DOHH2 (cell line): ENCODE data around the gene FPR2.

ENCODE experiments used
- H3F3A ChIP-seq: fragments of 200-600 bp; sonication (generic), shearing (Covaris generic); 2 replicates; pipeline ENCODE4 v1.6.0; 2016; ENCODE audit warnings: antibody characterized with exemption, mild to moderate bottlenecking; ENCODE audit not compliant: control insufficient read depth, insufficient read depth
- H3K27ac ChIP-seq: fragments of 200-600 bp; sonication (generic); 2 replicates; pipeline ENCODE4 v1.5.1; 2014; ENCODE audit warnings: low read depth, mild to moderate bottlenecking, low read length, moderate library complexity
- H3K27me3 ChIP-seq: fragments of 200-600 bp; sonication (generic); 2 replicates; pipeline ENCODE4 v1.6.1; 2014; ENCODE audit warnings: mild to moderate bottlenecking, low read length, mixed read lengths; ENCODE audit not compliant: control insufficient read depth
- H3K36me3 ChIP-seq: fragments of 200-600 bp; sonication (generic); 2 replicates; pipeline ENCODE4 v1.6.1; 2014; ENCODE audit warnings: mild to moderate bottlenecking, low read length, moderate library complexity, mixed read lengths; ENCODE audit not compliant: control insufficient read depth
- H3K4me1 ChIP-seq: fragments of 200-600 bp; sonication (generic); 2 replicates; pipeline ENCODE4 v1.6.1; 2014; ENCODE audit warnings: mild to moderate bottlenecking, low read length, mixed read lengths; ENCODE audit not compliant: control insufficient read depth
- H3K4me2 ChIP-seq: fragments of 200-600 bp; sonication (generic); 2 replicates; pipeline ENCODE4 v1.6.0; 2014; ENCODE audit warnings: mild to moderate bottlenecking, low read length, moderate library complexity
- H3K4me3 ChIP-seq: fragments of 200-600 bp; sonication (generic); 2 replicates; pipeline ENCODE4 v1.5.1; 2014; ENCODE audit warnings: mild to moderate bottlenecking, low read length, mixed read lengths
- H3K79me2 ChIP-seq: fragments of 200-600 bp; sonication (generic); 2 replicates; pipeline ENCODE4 v1.6.1; 2014; ENCODE audit warnings: mild to moderate bottlenecking, low read length, mixed read lengths; ENCODE audit not compliant: control insufficient read depth
- H3K9me2 ChIP-seq: fragments of 200-600 bp; sonication (generic); replicated peaks from 2 replicates; pipeline ENCODE4 v1.6.1; 2014; ENCODE audit warnings: mild to moderate bottlenecking, low read length, mixed read lengths; ENCODE audit not compliant: control insufficient read depth
- H3K9me3 ChIP-seq: fragments of 200-600 bp; sonication (generic); 2 replicates; pipeline ENCODE4 v1.6.1; 2014; ENCODE audit warnings: antibody characterized with exemption, low read length, mixed read lengths; ENCODE audit not compliant: control insufficient read depth, insufficient read depth
- H4K20me1 ChIP-seq: fragments of 200-600 bp; sonication (generic); 2 replicates; pipeline ENCODE4 v1.6.0; 2014; ENCODE audit warnings: low read depth, mild to moderate bottlenecking, antibody characterized with exemption, low read length, moderate library complexity; ENCODE audit not compliant: control insufficient read depth, insufficient read depth
- CTCF ChIP-seq: fragments of 200-600 bp; sonication (generic); IDR thresholded peaks from one replicate; pipeline ENCODE4 v1.5.1; 2014; ENCODE audit warnings: antibody characterized with exemption, mild to moderate bottlenecking, low read depth, low read length; ENCODE audit not compliant: poor library complexity, severe bottlenecking
- EZH2phosphoT487 ChIP-seq: fragments of 200-600 bp; sonication (generic); IDR thresholded peaks from 2 replicates; pipeline ENCODE4 v1.6.1; 2017; ENCODE audit warnings: borderline replicate concordance, mild to moderate bottlenecking, antibody characterized with exemption, low read length, moderate library complexity, mixed read lengths

Gene FPR2

DNA sequence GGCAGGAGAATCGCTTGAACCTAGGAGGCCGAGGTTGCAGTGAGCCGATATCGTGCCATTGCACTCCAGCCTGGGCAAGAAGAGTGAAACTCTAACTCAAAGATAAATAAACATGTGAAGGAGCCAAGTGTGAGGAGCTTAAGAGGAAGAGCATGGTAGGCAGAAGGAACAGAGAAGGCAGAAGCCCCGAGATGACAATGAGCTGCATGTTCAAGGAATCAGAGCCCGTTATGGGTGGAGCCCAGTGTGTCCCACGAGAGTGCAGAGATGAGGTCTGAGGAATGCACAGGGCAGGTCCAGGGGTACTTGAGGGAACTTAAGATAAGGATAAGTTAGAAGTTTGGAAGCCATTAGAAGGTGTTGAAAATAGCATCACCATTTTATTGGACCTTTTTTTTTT lies 716 bp downstream of the FPR2 start:
- Histone ChIP-seq H3K4me2 (no peak overlapping the region), H3K36me3 (no peaks in the 10 kb centered on the region), H4K20me1 (no peaks in the 10 kb centered on the region), H3K4me1 (no peaks in the 10 kb centered on the region), H3K27ac (no peak overlapping the region), H3K27me3 (no peaks in the 10 kb centered on the region), H3K9me2 (no peaks in the 10 kb centered on the region), H3K9me3 (peaks cover 2% of the 10 kb centered on the region; the same call in 1 of the 2 replicates), H3F3A (no peaks in the 10 kb centered on the region), H3K4me3 (no peak overlapping the region), H3K79me2 (no peaks in the 10 kb centered on the region)
- TF ChIP-seq EZH2phosphoT487: no peak
- no peak for TF ChIP-seq CTCF

- H4K20me1 ChIP-seq: no peaks in the 10 kb centered on the region
- H3K4me3 ChIP-seq: no peak overlapping the region
- H3K4me2 ChIP-seq: no peak overlapping the region
- no peaks in the 10 kb centered on the region for H3K9me3 ChIP-seq
- H3F3A ChIP-seq: no peaks in the 10 kb centered on the region
- H3K27ac ChIP-seq: no peak overlapping the region
- no peaks in the 10 kb centered on the region for H3K36me3 ChIP-seq
- no peaks in the 10 kb centered on the region for H3K9me2 ChIP-seq
- H3K27me3 ChIP-seq: no peaks in the 10 kb centered on the region
- no peaks in the 10 kb centered on the region for H3K79me2 ChIP-seq
- H3K4me1 ChIP-seq: no peaks in the 10 kb centered on the region
- no peak for TF ChIP-seq EZH2phosphoT487
- TF ChIP-seq CTCF: no peak
These were observed 4.1 kb downstream of the FPR2 start for GRCh38 chr19:51765086-51765485.

DNA sequence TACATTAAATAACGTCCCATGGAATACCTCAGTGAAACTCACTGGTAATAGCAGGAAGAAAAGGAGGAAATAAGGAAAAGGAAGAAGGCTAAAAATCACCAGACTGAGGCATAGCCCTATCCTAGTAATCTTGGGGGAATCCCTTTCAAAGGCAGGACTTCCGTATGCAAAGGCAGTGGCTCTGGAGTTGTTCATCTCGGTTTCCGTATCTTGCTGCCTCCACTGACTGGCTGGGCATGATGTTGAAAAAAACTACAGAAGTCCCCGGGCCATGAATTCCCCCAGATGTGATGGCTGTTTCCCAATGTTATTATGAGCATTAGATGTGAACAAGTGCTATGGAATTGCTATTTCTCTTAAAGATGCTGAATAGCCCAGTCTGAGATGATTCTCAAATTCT lies 5.5 kb downstream of the FPR2 start:
- TF ChIP-seq EZH2phosphoT487 (no peak), CTCF (no peak)
- no peaks in the 10 kb centered on the region for H3K27me3 ChIP-seq

More for the DNA sequence above, 5.5 kb downstream of the FPR2 start:
- Histone ChIP-seq H3K4me3 (no peak overlapping the region), H3K79me2 (no peaks in the 10 kb centered on the region), H3K9me2 (no peaks in the 10 kb centered on the region), H3F3A (no peaks in the 10 kb centered on the region), H3K4me2 (no peak overlapping the region), H3K36me3 (no peaks in the 10 kb centered on the region), H3K4me1 (no peaks in the 10 kb centered on the region), H3K27ac (no peak overlapping the region), H4K20me1 (no peaks in the 10 kb centered on the region), H3K9me3 (no peaks in the 10 kb centered on the region)
